GM21381 (cell line): Measurements from ENCODE around the gene NTN3.
"Not testable (repeated sequence)": the region's sequence is repeated elsewhere in the genome, so short reads cannot be mapped to it uniquely, and the experiment has no call there.

Source experiments
- ATAC-seq: cut with Tn5 transposase; IDR thresholded peaks from one replicate; pipeline ENCODE4 v1.9.1; 2021; ENCODE audit warnings: mild to moderate bottlenecking, moderate library complexity; ENCODE audit not compliant: unreplicated experiment

Gene NTN3

GRCh38 chr16:2476741-2477140, 5.6 kb downstream of the NTN3 start:
- no peak for ATAC-seq

- ATAC-seq, result no peak
These were observed 6.2 kb downstream of the NTN3 start for GRCh38 chr16:2477327-2477726.

GRCh38 chr16:2478279-2478678, 7.2 kb downstream of the NTN3 start:
- ATAC-seq, result no peak

- not testable (repeated sequence) for ATAC-seq
These were observed 8.9 kb downstream of the NTN3 start for GRCh38 chr16:2479996-2480395.

GRCh38 chr16:2480948-2481347, 9.9 kb downstream of the NTN3 start:
- no peak for ATAC-seq

- no peak for ATAC-seq
These were observed 10.6 kb downstream of the NTN3 start for GRCh38 chr16:2481676-2482075.

- no peak for ATAC-seq
These were observed 11.2 kb downstream of the NTN3 start for GRCh38 chr16:2482249-2482648.

- ATAC-seq, result no peak
These were observed 11.8 kb downstream of the NTN3 start for GRCh38 chr16:2482708-2483534.

- ATAC-seq, result no peak
These were observed 13.1 kb downstream of the NTN3 start for GRCh38 chr16:2483939-2484897.

- no peak for ATAC-seq
These were observed 13.9 kb downstream of the NTN3 start for GRCh38 chr16:2484898-2485508.

GRCh38 chr16:2485811-2486507, 14.9 kb downstream of the NTN3 start:
- ATAC-seq, result no peak

GRCh38 chr16:2486645-2487516, 15.8 kb downstream of the NTN3 start:
- no peak for ATAC-seq

- ATAC-seq, result no peak
These were observed 16.4 kb downstream of the NTN3 start for GRCh38 chr16:2487517-2487842.

GRCh38 chr16:2487903-2488531, 16.9 kb downstream of the NTN3 start:
- no peak for ATAC-seq

GRCh38 chr16:2489581-2489980, 18.5 kb downstream of the NTN3 start:
- ATAC-seq, result no peak

- ATAC-seq, result no peak
These were observed 19.4 kb downstream of the NTN3 start for GRCh38 chr16:2490190-2491105.

- no peak for ATAC-seq
These were observed 21.2 kb downstream of the NTN3 start for GRCh38 chr16:2492292-2492691.

GRCh38 chr16:2493605-2494004, 22.5 kb downstream of the NTN3 start:
- no peak for ATAC-seq
